CD14-positive monocyte (primary cell): Measurements from ENCODE around the gene WNT7A. TPM values are rescaled to one million over a fixed set of nuclear protein-coding genes. Genes with fewer than 3 reads are reported as not detected.

Experiments
- DNase-seq, 3 donors: peaks; one replicate each; pipeline ENCODE4 v3.0.0-alpha.2; 2011 to 2022
- H2AFZ ChIP-seq: 2 replicates; pipeline ENCODE4 v1.6.0; 2012; ENCODE audit warnings: mild to moderate bottlenecking, low read depth, low read length, inconsistent platforms; ENCODE audit not compliant: insufficient read depth, poor library complexity, severe bottlenecking
- H3K27ac ChIP-seq, 2 donors: 1 replicate in 1 of 2; 2 replicates in 1 of 2; pipeline ENCODE4 v1.5.1; 2012 to 2013; ENCODE audit warnings: low read length in 2 of 2, control low read depth in 1 of 2, inconsistent platforms in 1 of 2, low read depth in 1 of 2, mild to moderate bottlenecking in 1 of 2
- H3K27me3 ChIP-seq, 2 donors: one replicate each; pipeline versions ENCODE4 v1.6.0 to v1.6.1; 2011 to 2013; ENCODE audit warnings: low read length in 2 of 2; ENCODE audit not compliant: control insufficient read depth in 2 of 2, insufficient read depth in 2 of 2
- H3K36me3 ChIP-seq, 2 donors: replicated peaks in 1 of 2; 1 replicate in 1 of 2; 2 replicates in 1 of 2; pipeline versions ENCODE4 v1.5.1 to v1.6.1; 2012 to 2013; ENCODE audit warnings: low read length in 2 of 2, control low read depth in 1 of 2, inconsistent platforms in 1 of 2, mild to moderate bottlenecking in 1 of 2; ENCODE audit not compliant: insufficient read depth in 2 of 2, control insufficient read depth in 1 of 2
- H3K4me1 ChIP-seq, 2 donors: 1 replicate in 1 of 2; 2 replicates in 1 of 2; pipeline versions ENCODE4 v1.5.1 to v1.6.1; 2012 to 2013; ENCODE audit warnings: low read length in 2 of 2, control low read depth in 1 of 2, inconsistent platforms in 1 of 2, mild to moderate bottlenecking in 1 of 2, moderate library complexity in 1 of 2; ENCODE audit not compliant: insufficient read depth in 2 of 2, control insufficient read depth in 1 of 2
- H3K4me2 ChIP-seq: replicated peaks from 2 replicates; pipeline ENCODE3; 2012; ENCODE audit warnings: low read length, moderate library complexity, mild to moderate bottlenecking; ENCODE audit not compliant: poor library complexity, severe bottlenecking; ENCODE audit errors: extremely low read depth
- H3K4me3 ChIP-seq, 3 experiments: fragments of 200-600 bp in 1 of 3; sonication (generic) in 1 of 3; replicated peaks in 1 of 3; 1 replicate in 2 of 3; 2 replicates in 1 of 3; pipeline ENCODE4 v1.5.1; 2011 to 2013; ENCODE audit warnings: low read length in 3 of 3, mild to moderate bottlenecking in 3 of 3, control low read depth in 2 of 3, low read depth in 2 of 3, inconsistent platforms in 1 of 3, moderate library complexity in 1 of 3
- H3K79me2 ChIP-seq: 2 replicates; pipeline ENCODE4 v1.6.0; 2012; ENCODE audit warnings: mild to moderate bottlenecking, control low read depth, inconsistent platforms, low read length, moderate library complexity; ENCODE audit not compliant: insufficient read depth
- H3K9ac ChIP-seq: 2 replicates; pipeline ENCODE4 v1.6.0; 2017; ENCODE audit warnings: low read length, mild to moderate bottlenecking; ENCODE audit not compliant: insufficient read depth, poor library complexity, severe bottlenecking
- H3K9me3 ChIP-seq, 2 donors: replicated peaks in 1 of 2; 1 replicate in 1 of 2; 2 replicates in 1 of 2; pipeline versions ENCODE4 v1.5.1 to v1.6.1; 2012 to 2013; ENCODE audit warnings: low read length in 2 of 2, control low read depth in 1 of 2; ENCODE audit not compliant: control insufficient read depth in 1 of 2, insufficient read depth in 1 of 2
- H4K20me1 ChIP-seq: 2 replicates; pipeline ENCODE4 v1.6.0; 2012; ENCODE audit warnings: mild to moderate bottlenecking, low read length, control low read depth, moderate library complexity; ENCODE audit not compliant: insufficient read depth
- H3K27ac Mint-ChIP-seq, 7 donors: one replicate each; pipeline ENCODE4 v1.8.0; 2020; ENCODE audit warnings: mild to moderate bottlenecking in 7 of 7, mixed read lengths in 7 of 7, moderate library complexity in 6 of 7, inconsistent platforms in 2 of 7
- H3K27me3 Mint-ChIP-seq, 3 donors: one replicate each; pipeline ENCODE4 v1.8.0; 2021 to 2022; ENCODE audit warnings: low read depth in 3 of 3, mild to moderate bottlenecking in 3 of 3, mixed read lengths in 3 of 3, moderate library complexity in 3 of 3, inconsistent platforms in 1 of 3
- H3K36me3 Mint-ChIP-seq, 2 donors: one replicate each; pipeline ENCODE4 v1.8.0; 2020; ENCODE audit warnings: mixed read lengths in 2 of 2, inconsistent platforms in 1 of 2, mild to moderate bottlenecking in 1 of 2
- H3K4me1 Mint-ChIP-seq: one replicate; pipeline ENCODE4 v1.8.0; 2020; ENCODE audit warnings: mild to moderate bottlenecking, mixed read lengths
- H3K4me3 Mint-ChIP-seq, 2 donors: one replicate each; pipeline ENCODE4 v1.8.0; 2020; ENCODE audit warnings: mild to moderate bottlenecking in 2 of 2, mixed read lengths in 2 of 2, moderate library complexity in 1 of 2
- H3K9me3 Mint-ChIP-seq, 7 donors: one replicate each; pipeline ENCODE4 v1.8.0; 2020 to 2022; ENCODE audit warnings: mixed read lengths in 7 of 7, mild to moderate bottlenecking in 6 of 7, moderate library complexity in 6 of 7, inconsistent platforms in 2 of 7
- CTCF ChIP-seq: fragments of 200-600 bp; IDR thresholded peaks from one replicate; pipeline ENCODE4 v1.8.0; 2022; ENCODE audit warnings: antibody characterized with exemption, mild to moderate bottlenecking
- WGBS: methylation state at CpG from one replicate; pipeline ENCODE4 v1.1.5; 2013; ENCODE audit warnings: missing lambda C conversion rate; ENCODE audit not compliant: insufficient coverage; 5-methylcytosine and 5-hydroxymethylcytosine counted together
- intact Hi-C, 2 donors: fragments of 100-400 bp; cut with micrococcal nuclease; formaldehyde crosslinking; loops; one replicate each; pipeline versions ENCODE4 v1.15.0 to v1.15.1; 2023
- polyA plus RNA-seq, 3 donors: library from polyadenylated mRNA; depleted of rRNA in 1 of 3; unstranded in 2 of 3; stranded (reverse) in 1 of 3; fragments of 300-500 nt in 2 of 3; fragments of >200 nt in 1 of 3; fragmentation: Illumina TruSeq in 2 of 3; gene quantifications; 1 replicate in 2 of 3; 2 replicates in 1 of 3; pipeline ENCODE4 v1.2.3, GENCODE V29; 2012 to 2021

Gene WNT7A
- polyA plus RNA-seq, 3 donors, result not detected

- Histone ChIP-seq H3K9ac (no peak overlapping the region), H2AFZ (no peak overlapping the region), H3K27me3 (peaks cover 0 to 4% of the 10 kb centered on the region in 2 donors), H3K79me2 (no peaks in the 10 kb centered on the region), H3K9me3 (no peaks in the 10 kb centered on the region), H3K36me3 (no peaks in the 10 kb centered on the region), H3K4me2 (no peak overlapping the region), H4K20me1 (no peaks in the 10 kb centered on the region), H3K4me1 (no peaks in the 10 kb centered on the region), H3K4me3 (no peak overlapping the region), H3K27ac (no peak overlapping the region)
- intact Hi-C loops, result no loop called here
- H3K36me3 Mint-ChIP-seq, result no peaks in the 10 kb centered on the region
- peaks cover 2 to 16% (median 14%) of the 10 kb centered on the region in 3 donors for H3K27me3 Mint-ChIP-seq
- no peak for TF ChIP-seq CTCF
- H3K27ac Mint-ChIP-seq, result no peak overlapping the region
- H3K4me3 Mint-ChIP-seq, result no peak overlapping the region
- peaks cover 0 to 2% (median 0%) of the 10 kb centered on the region in 7 donors for H3K9me3 Mint-ChIP-seq
- DNase-seq, result no peak
- WGBS, result 95% methylated on average over 10 of the region's 11 CpGs
- no peaks in the 10 kb centered on the region for H3K4me1 Mint-ChIP-seq
Measured at GRCh38 chr3:13798401-13798800, 81.5 kb downstream of the WNT7A start.

GRCh38 chr3:13796701-13797460 lies 83.0 kb downstream of the WNT7A start:
- Histone ChIP-seq H4K20me1 (no peaks in the 10 kb centered on the region), H3K4me1 (no peaks in the 10 kb centered on the region), H3K27ac (no peak overlapping the region), H3K4me3 (no peak overlapping the region), H3K9ac (no peak overlapping the region), H2AFZ (no peak overlapping the region), H3K9me3 (no peaks in the 10 kb centered on the region), H3K36me3 (no peaks in the 10 kb centered on the region), H3K4me2 (no peak overlapping the region), H3K79me2 (no peaks in the 10 kb centered on the region), H3K27me3 (peaks cover 0 to 4% of the 10 kb centered on the region in 2 donors)
- Mint-ChIP-seq H3K36me3 (no peaks in the 10 kb centered on the region), H3K4me1 (no peaks in the 10 kb centered on the region), H3K27me3 (peaks cover 4 to 16% (median 12%) of the 10 kb centered on the region in 3 donors), H3K4me3 (no peak overlapping the region), H3K9me3 (peaks cover 0 to 2% (median 0%) of the 10 kb centered on the region in 7 donors), H3K27ac (no peak overlapping the region)
- no peak for DNase-seq
- 6% methylated on average over 4 of the region's 15 CpGs for WGBS
- no peak for TF ChIP-seq CTCF
- intact Hi-C loops, result no loop called here
